ENCODE results near the gene CD59. TPM values are rescaled to one million over a fixed set of nuclear protein-coding genes. Genes with fewer than 3 reads are reported as not detected.

The CD59 gene
- total and polyA plus RNA-seq, 10 of the 15 experiments (the other 5 are each of a cell fraction or from before 2014, with no cell fraction given) = 55.5 to 256 (median 181) TPM

- TF ChIP-seq ZBTB4 (CRISPR knock-in tag; IDR thresholded peaks at IDR 0.05) (no peak), NFIC (IDR thresholded peaks at IDR 0.05; ENCODE audit: low read depth, low read length) (peak; percentile 39; the same call in 1 of the 2 replicates), BHLHE40 (IDR thresholded peaks at IDR 0.05; ENCODE audit: borderline replicate concordance in 1 of 2, low read depth in 2 of 2, low read length in 1 of 2) (no peak), EED (IDR thresholded peaks at IDR 0.05; ENCODE audit: low read depth) (peak; percentile 56; the same call in 1 of the 2 replicates), MXI1 (IDR thresholded peaks at IDR 0.05; ENCODE audit: low read depth, low read length) (no peak), ESRRA (IDR thresholded peaks at IDR 0.05; ENCODE audit: low read length) (no peak), EP300 (IDR thresholded peaks at IDR 0.05; ENCODE audit: borderline replicate concordance in 1 of 2, control insufficient read depth in 1 of 2, low read depth in 2 of 2, low read length in 2 of 2) (no peak), E2F4 (IDR thresholded peaks at IDR 0.05; ENCODE audit: low read depth, low read length) (no peak), TCF7 (IDR thresholded peaks at IDR 0.05; ENCODE audit: borderline replicate concordance) (no peak), RCOR1 (conservative IDR thresholded peaks at IDR 0.05; ENCODE audit: low read depth, low read length) (no peak), IRF4 (IDR thresholded peaks at IDR 0.05; ENCODE audit: low read depth, low read length) (peak; percentile 78), IKZF2 (IDR thresholded peaks at IDR 0.05) (peak; percentile 17 to 41; a peak in 2 of 4 replicates), POU2F2 (IDR thresholded peaks at IDR 0.05; ENCODE audit: borderline replicate concordance, low read depth, low read length) (0 out of 3 replicates have a peak, but pooled peaks have one; percentile 10), MEF2A (IDR thresholded peaks at IDR 0.05; ENCODE audit: insufficient read depth, low read depth, low read length) (no peak), NR2F1 (conservative IDR thresholded peaks at IDR 0.05) (peak; percentile 72; the same call in 1 of the 2 replicates)
- TF ChIP-seq, protein P1, sequence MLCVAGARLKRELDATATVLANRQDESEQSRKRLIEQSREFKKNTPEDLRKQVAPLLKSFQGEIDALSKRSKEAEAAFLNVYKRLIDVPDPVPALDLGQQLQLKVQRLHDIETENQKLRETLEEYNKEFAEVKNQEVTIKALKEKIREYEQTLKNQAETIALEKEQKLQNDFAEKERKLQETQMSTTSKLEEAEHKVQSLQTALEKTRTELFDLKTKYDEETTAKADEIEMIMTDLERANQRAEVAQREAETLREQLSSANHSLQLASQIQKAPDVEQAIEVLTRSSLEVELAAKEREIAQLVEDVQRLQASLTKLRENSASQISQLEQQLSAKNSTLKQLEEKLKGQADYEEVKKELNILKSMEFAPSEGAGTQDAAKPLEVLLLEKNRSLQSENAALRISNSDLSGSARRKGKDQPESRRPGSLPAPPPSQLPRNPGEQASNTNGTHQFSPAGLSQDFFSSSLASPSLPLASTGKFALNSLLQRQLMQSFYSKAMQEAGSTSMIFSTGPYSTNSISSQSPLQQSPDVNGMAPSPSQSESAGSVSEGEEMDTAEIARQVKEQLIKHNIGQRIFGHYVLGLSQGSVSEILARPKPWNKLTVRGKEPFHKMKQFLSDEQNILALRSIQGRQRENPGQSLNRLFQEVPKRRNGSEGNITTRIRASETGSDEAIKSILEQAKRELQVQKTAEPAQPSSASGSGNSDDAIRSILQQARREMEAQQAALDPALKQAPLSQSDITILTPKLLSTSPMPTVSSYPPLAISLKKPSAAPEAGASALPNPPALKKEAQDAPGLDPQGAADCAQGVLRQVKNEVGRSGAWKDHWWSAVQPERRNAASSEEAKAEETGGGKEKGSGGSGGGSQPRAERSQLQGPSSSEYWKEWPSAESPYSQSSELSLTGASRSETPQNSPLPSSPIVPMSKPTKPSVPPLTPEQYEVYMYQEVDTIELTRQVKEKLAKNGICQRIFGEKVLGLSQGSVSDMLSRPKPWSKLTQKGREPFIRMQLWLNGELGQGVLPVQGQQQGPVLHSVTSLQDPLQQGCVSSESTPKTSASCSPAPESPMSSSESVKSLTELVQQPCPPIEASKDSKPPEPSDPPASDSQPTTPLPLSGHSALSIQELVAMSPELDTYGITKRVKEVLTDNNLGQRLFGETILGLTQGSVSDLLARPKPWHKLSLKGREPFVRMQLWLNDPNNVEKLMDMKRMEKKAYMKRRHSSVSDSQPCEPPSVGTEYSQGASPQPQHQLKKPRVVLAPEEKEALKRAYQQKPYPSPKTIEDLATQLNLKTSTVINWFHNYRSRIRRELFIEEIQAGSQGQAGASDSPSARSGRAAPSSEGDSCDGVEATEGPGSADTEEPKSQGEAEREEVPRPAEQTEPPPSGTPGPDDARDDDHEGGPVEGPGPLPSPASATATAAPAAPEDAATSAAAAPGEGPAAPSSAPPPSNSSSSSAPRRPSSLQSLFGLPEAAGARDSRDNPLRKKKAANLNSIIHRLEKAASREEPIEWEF (IDR thresholded peaks at IDR 0.05; ENCODE audit: insufficient replicate concordance, low read depth, low read length) = no peak
- TF ChIP-seq, protein P2, sequence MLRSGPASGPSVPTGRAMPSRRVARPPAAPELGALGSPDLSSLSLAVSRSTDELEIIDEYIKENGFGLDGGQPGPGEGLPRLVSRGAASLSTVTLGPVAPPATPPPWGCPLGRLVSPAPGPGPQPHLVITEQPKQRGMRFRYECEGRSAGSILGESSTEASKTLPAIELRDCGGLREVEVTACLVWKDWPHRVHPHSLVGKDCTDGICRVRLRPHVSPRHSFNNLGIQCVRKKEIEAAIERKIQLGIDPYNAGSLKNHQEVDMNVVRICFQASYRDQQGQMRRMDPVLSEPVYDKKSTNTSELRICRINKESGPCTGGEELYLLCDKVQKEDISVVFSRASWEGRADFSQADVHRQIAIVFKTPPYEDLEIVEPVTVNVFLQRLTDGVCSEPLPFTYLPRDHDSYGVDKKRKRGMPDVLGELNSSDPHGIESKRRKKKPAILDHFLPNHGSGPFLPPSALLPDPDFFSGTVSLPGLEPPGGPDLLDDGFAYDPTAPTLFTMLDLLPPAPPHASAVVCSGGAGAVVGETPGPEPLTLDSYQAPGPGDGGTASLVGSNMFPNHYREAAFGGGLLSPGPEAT (IDR thresholded peaks at IDR 0.05; ENCODE audit: low read depth) = no peak
Observed at GRCh38 chr11:33722590-33723234, 13.5 kb downstream of the CD59 start (continued).
